ENCODE data around the gene NID2.

Gene NID2

DNA sequence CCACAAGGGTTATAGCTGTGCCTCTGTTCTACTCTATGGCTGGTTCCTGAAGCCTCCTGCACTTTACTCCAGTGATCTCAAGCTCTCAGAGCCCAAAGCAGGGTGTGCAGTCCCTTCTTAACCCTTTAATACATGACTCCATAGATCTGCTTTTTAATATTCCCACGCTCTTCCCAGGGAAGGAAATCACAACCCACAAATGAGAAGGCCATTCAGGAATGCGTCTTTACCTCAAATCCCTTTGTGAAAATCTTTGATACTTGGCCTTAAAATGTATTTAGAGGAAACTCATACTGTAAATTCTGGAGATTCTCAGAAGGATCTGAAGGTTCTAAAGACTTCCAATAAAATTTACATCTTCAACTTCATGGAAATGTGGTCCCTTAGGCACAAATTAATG lies 17.0 kb downstream of the NID2 start:
- H2BK5ac ChIP-seq (ENCODE audit: low read depth, low read length, poor library complexity), result peak overlapping the region; percentile 27
- no peak overlapping the region for H3K23ac ChIP-seq (ENCODE audit: low read length)
- no peak overlapping the region for H3K18ac ChIP-seq (ENCODE audit: low read length)
- H3K14ac ChIP-seq (ENCODE audit: low read length), result no peak overlapping the region
- no peaks in the 10 kb centered on the region for H3K36me3 ChIP-seq (ENCODE audit: control insufficient read depth in 1 of 2, insufficient read depth in 2 of 2, low read length in 2 of 2)
- no CpG with 5 or more reads among the region's 2 CpGs for WGBS (ENCODE audit: extremely low coverage, insufficient coverage, insufficient read length)
- no peak overlapping the region for H3K9ac ChIP-seq (ENCODE audit: low read length)
- no peak overlapping the region for H2BK12ac ChIP-seq (ENCODE audit: low read length)
- no peaks in the 10 kb centered on the region for H3K79me2 ChIP-seq (ENCODE audit: control insufficient read depth, insufficient read depth, low read length, poor library complexity)
- H3K9me3 ChIP-seq (ENCODE audit: insufficient read depth, low read depth, low read length), result no peaks in the 10 kb centered on the region
- H3K27ac ChIP-seq (ENCODE audit: low read depth, low read length), result no peak overlapping the region
- no peak overlapping the region for H2AFZ ChIP-seq (ENCODE audit: insufficient read depth, low read length, poor library complexity)
- no peaks in the 10 kb centered on the region for H3K27me3 ChIP-seq (ENCODE audit: insufficient read depth, low read length)
- no peak overlapping the region for H4K8ac ChIP-seq (ENCODE audit: low read depth, low read length)
- no peak overlapping the region for H3K4me2 ChIP-seq (ENCODE audit: low read length)
- no peak overlapping the region for H2BK120ac ChIP-seq (ENCODE audit: insufficient read depth, low read length, poor library complexity)
- no peak overlapping the region for H3K4ac ChIP-seq (ENCODE audit: low read depth, low read length)
- no peak for DNase-seq
- H3K79me1 ChIP-seq (ENCODE audit: low read length), result no peaks in the 10 kb centered on the region
- H3K4me1 ChIP-seq (ENCODE audit: control insufficient read depth in 1 of 2, insufficient read depth in 2 of 2, low read length in 2 of 2), result peaks cover 5 to 15% of the 10 kb centered on the region in 2 experiments
- H4K12ac ChIP-seq (ENCODE audit: low read depth, low read length), result no peak overlapping the region
- H3K4me3 ChIP-seq (ENCODE audit: low read depth, low read length), result no peak overlapping the region
- no peak overlapping the region for H2AK5ac ChIP-seq (ENCODE audit: low read length)
- H4K91ac ChIP-seq (ENCODE audit: low read depth, low read length), result no peak overlapping the region

DNA sequence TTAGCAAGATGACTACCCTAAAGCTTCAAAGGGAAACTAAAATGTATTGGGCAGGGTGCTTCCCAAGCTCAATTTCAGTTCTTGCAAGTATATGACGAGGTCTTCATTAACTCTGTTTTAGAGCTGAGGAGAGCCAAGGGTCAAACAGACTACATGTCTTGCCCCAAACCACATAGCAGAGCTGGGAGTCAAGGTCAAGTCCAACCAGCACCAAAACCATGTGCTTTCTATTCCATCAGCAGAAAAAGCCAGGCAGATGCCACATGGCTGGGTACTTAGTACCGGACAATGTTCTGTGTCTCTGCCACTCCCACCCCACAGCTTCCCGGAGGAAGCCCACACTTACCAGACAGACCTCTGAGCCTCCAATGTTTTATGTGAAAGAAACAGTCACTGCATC lies 17.6 kb downstream of the NID2 start:
- Histone ChIP-seq H3K23ac (ENCODE audit: low read length) (no peak overlapping the region), H4K91ac (ENCODE audit: low read depth, low read length) (no peak overlapping the region), H3K4me1 (ENCODE audit: control insufficient read depth in 1 of 2, insufficient read depth in 2 of 2, low read length in 2 of 2) (peaks cover 5 to 15% of the 10 kb centered on the region in 2 experiments), H2BK5ac (ENCODE audit: low read depth, low read length, poor library complexity) (no peak overlapping the region), H3K14ac (ENCODE audit: low read length) (no peak overlapping the region), H2AK5ac (ENCODE audit: low read length) (no peak overlapping the region), H2AFZ (ENCODE audit: insufficient read depth, low read length, poor library complexity) (no peak overlapping the region), H4K12ac (ENCODE audit: low read depth, low read length) (no peak overlapping the region), H3K79me1 (ENCODE audit: low read length) (no peaks in the 10 kb centered on the region), H3K18ac (ENCODE audit: low read length) (no peak overlapping the region), H3K79me2 (ENCODE audit: control insufficient read depth, insufficient read depth, low read length, poor library complexity) (no peaks in the 10 kb centered on the region), H3K27me3 (ENCODE audit: insufficient read depth, low read length) (no peaks in the 10 kb centered on the region), H2BK120ac (ENCODE audit: insufficient read depth, low read length, poor library complexity) (no peak overlapping the region), H3K4me2 (ENCODE audit: low read length) (no peak overlapping the region), H3K9ac (ENCODE audit: low read length) (no peak overlapping the region), H3K27ac (ENCODE audit: low read depth, low read length) (no peak overlapping the region), H3K4ac (ENCODE audit: low read depth, low read length) (no peak overlapping the region), H4K8ac (ENCODE audit: low read depth, low read length) (no peak overlapping the region), H3K36me3 (ENCODE audit: control insufficient read depth in 1 of 2, insufficient read depth in 2 of 2, low read length in 2 of 2) (no peaks in the 10 kb centered on the region), H3K4me3 (ENCODE audit: low read depth, low read length) (no peak overlapping the region), H3K9me3 (ENCODE audit: insufficient read depth, low read depth, low read length) (no peaks in the 10 kb centered on the region), H2BK12ac (ENCODE audit: low read length) (no peak overlapping the region)
- WGBS (ENCODE audit: extremely low coverage, insufficient coverage, insufficient read length), result no CpG with 5 or more reads among the region's 3 CpGs
- no peak for DNase-seq

GRCh38 chr14:52049721-52050588 lies 18.9 kb downstream of the NID2 start:
- no peak overlapping the region for H2AK5ac ChIP-seq (ENCODE audit: low read length)
- H3K36me3 ChIP-seq (ENCODE audit: control insufficient read depth in 1 of 2, insufficient read depth in 2 of 2, low read length in 2 of 2), result no peaks in the 10 kb centered on the region
- H4K12ac ChIP-seq (ENCODE audit: low read depth, low read length), result no peak overlapping the region
- H2BK120ac ChIP-seq (ENCODE audit: insufficient read depth, low read length, poor library complexity), result no peak overlapping the region
- H3K18ac ChIP-seq (ENCODE audit: low read length), result no peak overlapping the region
- H3K4me1 ChIP-seq (ENCODE audit: control insufficient read depth in 1 of 2, insufficient read depth in 2 of 2, low read length in 2 of 2), result peaks cover 5 to 15% of the 10 kb centered on the region in 2 experiments
- H4K8ac ChIP-seq (ENCODE audit: low read depth, low read length), result no peak overlapping the region
- H3K9ac ChIP-seq (ENCODE audit: low read length), result no peak overlapping the region
- DNase-seq, result no peak
- no peaks in the 10 kb centered on the region for H3K9me3 ChIP-seq (ENCODE audit: insufficient read depth, low read depth, low read length)
- H2BK12ac ChIP-seq (ENCODE audit: low read length), result no peak overlapping the region
- no peak overlapping the region for H3K4me3 ChIP-seq (ENCODE audit: low read depth, low read length)
- no peaks in the 10 kb centered on the region for H3K79me1 ChIP-seq (ENCODE audit: low read length)
- H3K23ac ChIP-seq (ENCODE audit: low read length), result no peak overlapping the region
- no peak overlapping the region for H3K14ac ChIP-seq (ENCODE audit: low read length)
- no peak overlapping the region for H3K27ac ChIP-seq (ENCODE audit: low read depth, low read length)
- H4K91ac ChIP-seq (ENCODE audit: low read depth, low read length), result no peak overlapping the region
- H3K79me2 ChIP-seq (ENCODE audit: control insufficient read depth, insufficient read depth, low read length, poor library complexity), result no peaks in the 10 kb centered on the region
- H2AFZ ChIP-seq (ENCODE audit: insufficient read depth, low read length, poor library complexity), result no peak overlapping the region
- H3K4ac ChIP-seq (ENCODE audit: low read depth, low read length), result no peak overlapping the region
- H2BK5ac ChIP-seq (ENCODE audit: low read depth, low read length, poor library complexity), result no peak overlapping the region
- H3K4me2 ChIP-seq (ENCODE audit: low read length), result no peak overlapping the region
- no peaks in the 10 kb centered on the region for H3K27me3 ChIP-seq (ENCODE audit: insufficient read depth, low read length)
- no CpG with 5 or more reads among the region's 6 CpGs for WGBS (ENCODE audit: extremely low coverage, insufficient coverage, insufficient read length)

GRCh38 chr14:52049271-52049670 lies 19.6 kb downstream of the NID2 start:
- Histone ChIP-seq H3K18ac (ENCODE audit: low read length) (no peak overlapping the region), H4K8ac (ENCODE audit: low read depth, low read length) (no peak overlapping the region), H2BK12ac (ENCODE audit: low read length) (no peak overlapping the region), H3K23ac (ENCODE audit: low read length) (no peak overlapping the region), H3K4me3 (ENCODE audit: low read depth, low read length) (no peak overlapping the region), H3K9ac (ENCODE audit: low read length) (no peak overlapping the region), H3K36me3 (ENCODE audit: control insufficient read depth in 1 of 2, insufficient read depth in 2 of 2, low read length in 2 of 2) (no peaks in the 10 kb centered on the region), H3K4ac (ENCODE audit: low read depth, low read length) (no peak overlapping the region), H3K14ac (ENCODE audit: low read length) (no peak overlapping the region), H3K27ac (ENCODE audit: low read depth, low read length) (no peak overlapping the region), H3K27me3 (ENCODE audit: insufficient read depth, low read length) (no peaks in the 10 kb centered on the region), H3K9me3 (ENCODE audit: insufficient read depth, low read depth, low read length) (no peaks in the 10 kb centered on the region), H4K91ac (ENCODE audit: low read depth, low read length) (no peak overlapping the region), H2AFZ (ENCODE audit: insufficient read depth, low read length, poor library complexity) (no peak overlapping the region), H4K12ac (ENCODE audit: low read depth, low read length) (no peak overlapping the region), H2BK120ac (ENCODE audit: insufficient read depth, low read length, poor library complexity) (no peak overlapping the region), H3K79me2 (ENCODE audit: control insufficient read depth, insufficient read depth, low read length, poor library complexity) (no peaks in the 10 kb centered on the region), H3K79me1 (ENCODE audit: low read length) (no peaks in the 10 kb centered on the region), H2BK5ac (ENCODE audit: low read depth, low read length, poor library complexity) (no peak overlapping the region), H2AK5ac (ENCODE audit: low read length) (no peak overlapping the region), H3K4me2 (ENCODE audit: low read length) (no peak overlapping the region), H3K4me1 (ENCODE audit: control insufficient read depth in 1 of 2, insufficient read depth in 2 of 2, low read length in 2 of 2) (peaks cover 5 to 15% of the 10 kb centered on the region in 2 experiments)
- WGBS (ENCODE audit: extremely low coverage, insufficient coverage, insufficient read length), result no CpG with 5 or more reads among the region's 5 CpGs
- DNase-seq, result no peak
